ENCODE measurements around the gene DYRK3.

GRCh38 chr1:206646504-206646903 is 11.2 kb downstream of the DYRK3 start:
- TF ChIP-seq, protein P1, sequence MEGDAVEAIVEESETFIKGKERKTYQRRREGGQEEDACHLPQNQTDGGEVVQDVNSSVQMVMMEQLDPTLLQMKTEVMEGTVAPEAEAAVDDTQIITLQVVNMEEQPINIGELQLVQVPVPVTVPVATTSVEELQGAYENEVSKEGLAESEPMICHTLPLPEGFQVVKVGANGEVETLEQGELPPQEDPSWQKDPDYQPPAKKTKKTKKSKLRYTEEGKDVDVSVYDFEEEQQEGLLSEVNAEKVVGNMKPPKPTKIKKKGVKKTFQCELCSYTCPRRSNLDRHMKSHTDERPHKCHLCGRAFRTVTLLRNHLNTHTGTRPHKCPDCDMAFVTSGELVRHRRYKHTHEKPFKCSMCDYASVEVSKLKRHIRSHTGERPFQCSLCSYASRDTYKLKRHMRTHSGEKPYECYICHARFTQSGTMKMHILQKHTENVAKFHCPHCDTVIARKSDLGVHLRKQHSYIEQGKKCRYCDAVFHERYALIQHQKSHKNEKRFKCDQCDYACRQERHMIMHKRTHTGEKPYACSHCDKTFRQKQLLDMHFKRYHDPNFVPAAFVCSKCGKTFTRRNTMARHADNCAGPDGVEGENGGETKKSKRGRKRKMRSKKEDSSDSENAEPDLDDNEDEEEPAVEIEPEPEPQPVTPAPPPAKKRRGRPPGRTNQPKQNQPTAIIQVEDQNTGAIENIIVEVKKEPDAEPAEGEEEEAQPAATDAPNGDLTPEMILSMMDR (IDR thresholded peaks at IDR 0.05), result no peak
- TF ChIP-seq POLR2A (IDR thresholded peaks at IDR 0.05), result no peak
